NT2/D1 (cell line): ENCODE measurements around the gene SLC39A5.
A peak's percentile ranks its signal among the peaks of the same experiment; 100 is the strongest.

Experiments used
- YY1 ChIP-seq: IDR thresholded peaks from 2 replicates; pipeline ENCODE4 v1.6.1; 2011; ENCODE audit not compliant: insufficient read length, insufficient read depth
- ZNF274 ChIP-seq: IDR thresholded peaks from 2 replicates; pipeline ENCODE4 v1.6.1; 2011; ENCODE audit warnings: mild to moderate bottlenecking, low read depth, low read length

DNA sequence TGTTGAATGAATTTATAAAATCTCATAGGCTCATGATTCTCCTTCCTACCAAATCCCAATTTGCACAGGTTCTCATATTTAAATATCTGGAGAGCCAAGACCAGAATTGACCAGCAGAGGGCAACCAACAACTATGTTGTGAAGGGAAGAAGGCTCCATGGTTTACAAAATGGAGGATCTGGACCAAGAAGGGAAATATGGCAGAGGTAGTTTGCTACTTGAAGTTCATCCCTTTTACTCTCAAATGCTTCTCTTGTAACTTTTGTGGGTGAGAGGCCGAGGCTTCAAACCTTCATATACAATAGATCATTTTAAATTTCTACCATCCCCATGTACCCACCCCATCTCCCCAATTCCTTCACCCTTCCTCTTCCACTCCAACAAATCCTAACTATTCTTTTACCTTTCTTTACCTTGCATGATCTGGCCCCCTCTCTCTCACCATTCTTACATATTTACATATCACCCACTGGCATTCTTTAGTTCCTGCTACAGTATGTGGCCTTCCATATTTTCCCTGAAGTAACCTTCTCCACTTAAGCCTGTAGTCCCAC is 36.7 kb upstream of the SLC39A5 start:
- TF ChIP-seq YY1, result peak; percentile 57
- TF ChIP-seq ZNF274, result no peak
